ENCODE data around the gene L3MBTL3.
"Not testable (repeated sequence)": the region's sequence is repeated elsewhere in the genome, so short reads cannot be mapped to it uniquely, and the experiment has no call there.

The L3MBTL3 gene

DNA sequence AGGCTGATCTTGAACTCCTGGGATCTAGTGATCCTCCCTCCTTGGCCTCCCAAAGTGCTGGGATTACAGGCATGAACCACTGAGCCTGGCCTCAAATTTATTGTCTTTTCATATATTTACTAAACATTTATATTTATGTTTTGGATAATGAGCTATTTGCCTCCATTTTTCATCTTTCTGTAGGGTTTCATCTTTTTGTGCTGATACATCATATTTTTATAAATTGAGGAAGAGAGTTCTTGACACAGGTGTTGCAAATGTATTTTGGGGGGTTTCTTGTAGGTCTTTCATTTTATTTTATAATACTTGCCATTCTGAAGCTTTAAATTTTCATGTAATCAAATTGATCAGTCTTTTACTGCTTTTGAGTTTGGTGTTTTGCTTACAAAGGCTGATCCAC is 72.4 kb downstream of the L3MBTL3 start:
- no peak for DNase-seq

DNA sequence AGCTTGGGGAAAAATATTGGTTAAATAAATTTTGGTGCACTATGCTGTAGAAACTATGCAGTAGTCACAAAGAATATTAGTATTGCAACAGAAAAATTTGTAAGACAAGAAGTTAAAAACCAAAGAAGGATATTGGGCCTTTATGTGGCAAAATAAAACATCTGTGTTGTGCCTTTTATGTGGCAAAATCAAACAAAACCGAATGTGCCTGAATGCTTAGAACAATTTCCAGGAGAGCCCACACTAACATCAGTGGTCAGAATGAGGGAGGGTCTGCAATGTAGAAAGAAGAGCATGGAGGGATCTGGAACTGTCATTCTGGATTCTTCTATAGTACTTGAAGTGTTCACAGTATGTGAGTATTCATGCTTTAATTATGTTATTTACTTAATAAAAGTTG is 75.2 kb downstream of the L3MBTL3 start:
- DNase-seq = no peak

DNA sequence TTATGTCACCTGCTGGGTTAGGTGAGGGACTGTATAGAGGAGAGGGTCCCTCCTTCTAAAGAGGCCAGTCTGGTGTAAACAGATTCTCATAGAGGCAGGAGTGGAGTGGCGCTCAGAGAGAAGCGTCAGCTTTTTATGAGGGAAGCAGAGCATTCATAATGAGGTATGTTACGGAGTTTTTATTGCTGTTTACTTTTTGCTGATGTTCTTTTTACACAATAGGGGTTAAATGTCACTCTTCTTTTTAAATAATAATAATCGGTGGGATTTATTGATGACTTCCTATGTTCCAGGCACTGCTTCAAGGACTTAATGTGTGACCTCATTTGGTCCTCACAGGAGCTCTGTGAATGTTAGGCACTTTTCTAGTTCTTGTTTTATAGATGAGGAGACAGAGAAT is 79.9 kb downstream of the L3MBTL3 start:
- no peak for DNase-seq

DNA sequence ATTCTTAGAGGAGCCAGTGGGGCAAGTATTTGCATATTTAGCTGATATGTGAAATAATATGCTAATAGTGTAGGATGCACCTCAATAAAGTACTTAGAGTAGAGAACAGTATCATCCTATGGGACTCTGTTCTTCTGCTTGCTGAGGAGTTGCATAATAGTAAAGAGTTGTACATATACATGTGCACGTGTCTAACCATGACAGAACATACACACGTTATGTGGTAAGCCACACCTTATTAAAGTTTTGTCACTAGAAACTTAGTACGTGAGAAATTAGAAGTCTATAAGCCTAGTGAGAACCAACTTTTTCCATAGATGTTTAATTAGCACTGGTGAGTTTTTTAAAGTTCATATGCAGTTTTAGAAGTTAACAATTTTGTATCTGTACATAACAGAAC is 80.7 kb downstream of the L3MBTL3 start:
- DNase-seq = no peak

DNA sequence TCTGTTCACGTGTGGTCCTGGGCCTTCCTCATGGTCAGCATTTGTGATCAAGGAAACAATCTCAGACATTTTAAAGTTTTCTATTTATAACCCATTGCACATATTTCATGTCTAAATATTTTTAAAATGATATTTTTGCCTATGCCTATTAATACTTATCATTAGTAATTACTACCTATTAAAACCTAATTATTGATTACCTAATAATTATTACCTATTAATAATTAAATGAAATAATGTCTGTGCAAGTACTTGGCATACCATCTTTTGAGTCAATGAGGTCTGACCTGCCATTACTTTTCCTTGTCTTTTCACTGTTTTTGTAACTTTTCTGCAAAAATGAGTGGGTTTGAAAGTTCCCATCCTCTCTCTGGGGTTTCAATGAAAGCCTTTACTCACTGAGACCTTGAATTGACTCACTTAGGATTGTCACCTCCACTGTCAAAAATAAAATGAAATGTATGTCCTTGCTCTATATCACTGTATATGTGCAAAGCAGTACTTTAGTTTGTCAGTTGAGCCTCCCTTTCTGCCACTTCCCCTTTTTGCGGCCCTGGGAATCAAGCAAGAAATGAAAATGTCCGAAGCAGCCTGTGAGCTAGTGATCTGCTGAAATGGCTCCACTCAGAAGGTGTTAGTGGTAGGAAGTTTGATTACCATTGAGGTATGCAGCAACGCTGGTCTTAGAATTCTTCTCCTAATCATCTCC is 87.8 kb downstream of the L3MBTL3 start:
- DNase-seq = no peak

DNA sequence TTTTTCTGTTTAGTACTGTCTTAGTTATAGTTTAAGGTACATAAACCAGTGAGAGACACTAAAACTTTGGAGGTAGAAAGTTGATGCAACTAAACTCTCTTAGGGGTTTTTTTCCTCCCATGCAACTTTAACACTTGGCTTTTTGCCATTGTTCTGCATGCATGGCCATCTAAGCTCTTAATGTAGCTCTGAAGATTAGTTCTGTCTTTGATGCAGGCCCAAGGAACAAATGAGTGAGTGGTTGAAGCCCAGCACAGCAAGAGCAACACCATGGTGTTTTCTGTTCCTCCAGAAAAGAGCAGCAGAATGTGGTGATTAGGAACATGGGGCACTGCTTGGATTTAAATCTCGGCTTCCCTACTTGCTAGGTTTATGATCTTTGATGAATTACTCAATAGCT is 89.3 kb downstream of the L3MBTL3 start:
- no peak for DNase-seq

DNA sequence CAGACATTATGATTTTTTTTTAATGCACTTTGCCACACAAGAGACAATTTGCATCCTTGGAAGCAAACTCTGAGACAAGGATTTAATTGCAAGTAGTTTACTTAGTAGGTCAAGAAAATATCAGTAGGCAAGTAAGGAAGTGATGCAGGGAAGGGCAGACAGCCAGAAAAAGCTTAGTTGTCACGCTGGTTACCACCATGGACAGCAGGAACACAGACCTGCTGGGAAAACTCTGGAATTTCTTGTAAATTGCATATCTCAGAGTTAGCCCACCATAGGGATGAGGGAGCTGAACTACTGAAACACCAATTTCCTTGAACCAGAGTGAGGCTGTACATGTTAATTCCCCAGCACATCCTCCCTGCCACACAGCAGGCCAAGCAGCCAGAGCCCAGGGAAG is 92.7 kb downstream of the L3MBTL3 start:
- DNase-seq = no peak

DNA sequence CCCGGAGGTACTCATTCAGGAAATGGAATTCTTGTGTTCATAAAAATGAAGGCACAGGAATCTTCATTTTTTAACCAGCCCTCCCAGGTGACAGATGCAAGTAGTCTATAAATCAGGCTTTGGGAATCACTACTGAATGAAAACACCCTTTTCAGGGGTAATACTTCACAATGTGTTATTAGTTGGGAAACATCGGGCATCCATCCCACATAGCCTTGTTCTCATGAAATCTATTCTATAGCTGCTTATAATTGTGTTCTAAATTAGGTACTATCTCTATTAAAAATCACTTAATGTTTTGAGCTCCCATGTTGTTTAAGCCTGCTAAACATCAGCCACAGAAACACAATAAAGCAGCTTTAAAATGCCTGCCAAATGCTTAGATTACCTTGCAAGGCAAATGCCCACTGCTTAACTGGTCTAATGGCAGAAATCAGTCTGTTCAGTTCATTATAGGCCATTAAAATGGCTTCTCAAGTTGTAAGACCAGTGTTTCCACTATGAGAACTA is 94.9 kb downstream of the L3MBTL3 start:
- DNase-seq = no peak

DNA sequence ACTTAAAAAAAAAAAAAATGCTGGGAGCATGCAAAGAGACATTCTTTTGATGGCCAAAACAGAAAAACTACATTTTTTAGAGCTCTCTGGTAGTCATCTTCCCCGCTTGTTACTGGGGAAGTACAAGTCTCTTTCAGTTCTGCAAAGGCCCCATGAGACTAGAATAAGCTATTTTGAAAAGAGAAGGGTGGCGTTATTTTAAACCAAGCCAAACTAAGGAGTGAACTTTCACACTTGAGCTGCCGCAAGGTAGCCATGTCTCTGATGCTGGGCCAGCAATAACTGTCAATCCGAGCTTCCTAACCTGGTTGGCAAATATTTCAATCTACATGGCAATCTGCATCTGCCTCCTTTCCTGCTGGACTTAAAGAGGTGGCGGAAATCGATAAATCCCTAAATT is 96.7 kb downstream of the L3MBTL3 start:
- DNase-seq = no peak

DNA sequence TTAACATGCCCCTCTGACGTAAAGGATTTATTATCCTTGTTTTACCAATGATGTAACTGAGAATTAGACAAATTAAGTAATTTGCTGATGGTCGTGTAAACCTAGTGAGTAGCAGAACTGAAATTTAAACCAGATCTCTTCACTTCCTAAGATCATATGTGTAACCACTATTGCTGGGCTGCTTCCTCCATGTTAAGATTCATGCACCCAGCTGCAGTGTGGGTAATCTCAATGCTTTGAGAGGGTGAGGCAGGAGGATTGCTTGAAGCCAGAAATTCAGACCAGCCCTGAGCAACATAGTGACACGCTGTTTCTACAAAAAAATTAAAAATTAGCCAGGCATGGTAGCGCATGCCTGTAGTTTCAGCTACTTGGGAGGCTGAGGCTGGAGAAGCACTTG is 97.9 kb downstream of the L3MBTL3 start:
- DNase-seq = no peak

DNA sequence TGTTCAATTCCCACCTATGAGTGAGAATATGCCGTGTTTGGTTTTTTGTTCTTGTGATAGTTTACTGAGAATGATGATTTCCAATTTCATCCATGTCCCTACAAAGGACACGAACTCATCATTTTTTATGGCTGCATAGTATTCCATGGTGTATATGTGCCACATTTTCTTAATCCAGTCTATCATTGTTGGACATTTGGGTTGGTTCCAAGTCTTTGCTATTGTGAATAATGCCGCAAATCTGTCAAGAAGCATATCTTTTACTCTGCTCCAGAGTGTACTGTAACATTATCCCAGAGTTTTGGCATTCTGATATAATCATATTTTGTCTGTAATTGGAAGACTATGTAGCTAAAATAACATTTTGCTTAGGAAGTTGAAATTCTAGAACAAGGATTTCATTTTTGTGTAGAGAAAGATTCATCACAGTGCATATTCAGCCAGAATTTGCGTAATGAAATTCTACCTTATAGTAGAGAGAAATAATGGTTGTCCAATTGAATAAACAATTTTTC is 98.9 kb downstream of the L3MBTL3 start:
- DNase-seq = not testable (repeated sequence)

DNA sequence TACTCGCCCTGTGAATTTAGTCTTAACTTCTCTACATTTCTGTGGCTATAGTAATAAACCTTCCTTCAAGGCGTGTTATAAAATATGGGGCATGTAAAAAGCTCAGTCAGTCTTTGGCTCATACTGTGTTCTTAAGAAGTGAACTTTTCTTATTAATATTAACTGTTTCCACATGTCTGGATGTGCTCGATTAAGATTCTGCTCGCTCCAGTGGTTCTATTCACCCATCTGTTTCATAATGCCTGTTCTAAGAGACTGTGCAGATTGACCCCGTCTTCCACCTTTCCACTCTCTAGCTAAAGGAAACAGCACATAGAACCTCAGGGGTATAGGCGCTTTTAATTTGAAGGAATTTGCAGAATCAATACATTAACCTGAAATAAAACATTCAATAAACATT is 99.9 kb downstream of the L3MBTL3 start:
- no peak for DNase-seq

DNA sequence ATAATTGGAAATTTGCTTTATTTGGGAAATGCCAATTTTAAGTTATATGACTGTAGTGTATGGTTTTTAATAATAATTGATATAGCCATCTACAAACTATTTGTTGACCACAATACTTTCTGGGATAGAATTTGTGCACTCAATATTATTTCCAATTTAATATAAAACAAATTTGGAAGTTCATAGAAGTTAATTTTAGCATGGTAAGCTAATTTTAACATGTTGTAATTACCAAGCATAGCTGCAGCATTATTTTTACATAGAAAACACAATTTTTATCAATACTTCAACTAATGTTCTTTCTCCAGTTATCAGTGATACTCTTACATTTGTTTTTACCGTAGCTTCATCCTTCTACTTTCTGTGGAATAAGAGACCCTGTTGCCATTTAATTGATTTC is 100.8 kb downstream of the L3MBTL3 start:
- no peak for DNase-seq

DNA sequence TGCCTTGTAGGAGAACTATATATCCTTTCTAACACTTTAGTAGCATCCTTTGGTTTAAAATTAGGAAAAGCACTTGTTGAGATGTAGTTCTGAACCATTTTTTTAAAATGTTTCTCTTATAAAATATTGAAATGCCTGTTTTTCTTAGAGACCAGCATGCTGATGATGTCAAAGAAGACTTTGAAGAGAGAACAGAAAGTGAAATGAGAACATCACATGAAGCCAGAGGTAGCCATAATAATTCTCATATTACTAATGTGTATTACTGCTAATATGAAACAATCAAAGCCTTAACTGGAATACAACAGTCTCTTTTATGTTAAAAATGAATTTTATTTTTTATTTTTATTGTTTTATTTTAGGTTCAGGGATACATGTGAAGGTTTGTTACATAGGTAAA is 102.3 kb downstream of the L3MBTL3 start:
- DNase-seq = no peak

DNA sequence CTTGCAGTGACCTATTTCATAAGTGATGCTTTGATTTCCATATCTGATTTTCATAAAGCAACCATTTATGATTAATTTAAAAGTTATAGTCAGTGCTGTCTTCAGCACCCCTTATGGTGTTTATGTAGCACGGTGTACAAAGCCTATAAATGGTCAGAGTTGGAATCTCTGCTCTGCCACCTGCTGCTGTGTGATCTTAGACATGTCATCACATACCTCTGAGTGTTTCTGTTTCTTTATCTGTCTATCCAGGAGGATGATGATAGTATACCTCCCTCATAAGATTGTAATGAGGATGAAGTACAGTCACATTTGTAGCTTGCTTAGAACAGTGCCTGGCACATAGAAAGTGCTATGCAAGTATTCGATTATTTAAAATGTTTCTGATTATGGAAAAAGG is 103.9 kb downstream of the L3MBTL3 start:
- no peak for DNase-seq

DNA sequence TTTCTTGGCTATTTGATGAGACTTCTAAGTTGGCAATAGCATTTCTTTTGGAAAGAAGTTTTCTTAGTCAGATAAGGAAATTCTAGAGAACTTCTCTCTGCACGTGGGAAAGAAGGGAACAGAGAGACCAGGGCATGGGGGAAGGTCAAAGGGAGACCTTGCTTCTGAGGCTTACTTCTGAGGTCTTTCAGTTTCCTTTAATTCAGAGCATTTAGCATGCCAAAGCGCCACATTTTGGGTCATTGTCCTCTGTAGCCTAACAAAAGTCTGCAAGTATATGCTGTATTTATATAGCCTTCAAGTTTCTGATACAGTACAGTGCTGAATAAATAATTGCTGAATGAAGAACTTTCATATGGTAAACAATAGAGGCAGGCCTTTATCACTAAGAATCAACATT is 108.8 kb downstream of the L3MBTL3 start:
- DNase-seq = no peak

DNA sequence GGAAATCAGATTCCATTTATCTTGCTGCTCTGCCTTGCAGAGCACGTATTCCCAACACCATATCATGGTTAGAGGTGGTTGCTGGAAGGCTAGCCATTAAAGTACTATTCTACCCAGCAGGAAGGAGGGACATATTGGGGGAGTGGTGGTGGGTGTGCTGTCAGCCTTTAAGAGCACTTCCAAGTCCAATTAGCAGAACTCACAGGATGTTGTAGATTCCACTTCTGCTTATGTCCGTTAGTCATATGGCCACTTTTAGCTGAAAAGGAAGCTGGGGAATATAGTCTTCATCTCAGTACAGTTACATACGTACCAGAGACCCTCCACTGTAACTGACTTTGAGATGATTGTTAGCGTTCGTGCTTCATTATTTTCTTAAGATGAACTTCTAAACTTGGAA is 109.9 kb downstream of the L3MBTL3 start:
- DNase-seq = no peak

DNA sequence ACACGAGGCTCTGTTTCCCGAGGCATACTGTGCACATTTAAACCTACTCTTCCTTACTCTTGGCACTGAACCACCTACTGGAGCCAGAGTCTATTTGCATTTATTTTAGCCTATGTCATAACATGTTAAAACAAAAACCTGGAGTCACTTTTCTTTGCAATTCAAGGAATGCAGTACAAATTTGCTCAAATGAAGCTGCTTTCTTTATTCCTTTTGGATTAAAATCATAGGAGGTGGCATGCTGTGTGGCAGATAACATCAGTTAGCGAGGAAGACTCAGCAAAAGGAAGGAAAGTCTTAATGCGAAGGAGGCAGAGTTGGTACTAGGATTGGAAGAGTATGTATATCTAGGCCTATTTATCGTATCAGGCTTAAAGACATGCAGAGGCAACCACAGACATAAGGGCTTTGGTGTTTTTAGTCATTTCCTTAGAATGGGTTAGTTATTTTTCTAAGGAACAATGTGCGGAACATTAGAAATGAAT is 111.4 kb downstream of the L3MBTL3 start:
- DNase-seq = no peak

DNA sequence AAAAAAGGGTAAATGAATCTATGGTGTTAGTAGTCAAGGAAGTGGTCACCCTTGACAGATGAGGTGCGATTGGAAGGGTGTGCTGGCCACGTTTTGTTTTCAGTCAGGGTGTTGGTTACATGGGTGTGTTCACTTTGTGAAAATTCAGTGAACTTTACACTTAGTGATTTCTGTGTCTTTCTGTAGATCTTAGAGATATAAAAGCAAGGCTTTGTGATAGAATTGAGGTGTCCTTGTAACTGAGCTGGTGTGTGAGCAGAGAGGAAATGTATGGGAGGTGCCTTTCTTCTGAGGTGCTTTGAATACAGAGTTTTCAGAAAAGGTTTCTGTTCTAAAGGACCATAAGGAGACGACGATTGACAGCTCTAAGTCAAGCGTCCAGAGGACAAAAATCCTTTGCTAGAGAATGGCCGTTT is 113.9 kb downstream of the L3MBTL3 start:
- DNase-seq = peak; percentile 53

DNA sequence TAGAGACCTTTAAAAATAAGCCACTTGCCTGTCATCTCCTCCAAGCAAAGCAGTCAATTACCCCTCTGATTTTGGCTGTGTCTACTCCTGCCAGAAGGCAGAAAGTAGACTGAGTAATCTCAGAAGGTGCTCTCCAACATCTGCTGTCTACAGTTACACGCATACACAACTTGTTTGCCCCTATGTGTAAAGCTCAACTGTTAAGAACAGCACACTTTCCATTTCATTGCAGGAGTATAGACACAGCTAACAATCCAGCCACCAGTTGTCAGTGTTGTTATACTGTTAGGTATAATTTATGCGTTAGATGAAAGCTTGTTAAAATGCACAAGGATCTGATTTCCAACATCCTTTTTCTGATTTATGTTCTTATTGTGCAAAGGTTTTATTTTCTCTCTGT is 116.2 kb downstream of the L3MBTL3 start:
- no peak for DNase-seq

DNA sequence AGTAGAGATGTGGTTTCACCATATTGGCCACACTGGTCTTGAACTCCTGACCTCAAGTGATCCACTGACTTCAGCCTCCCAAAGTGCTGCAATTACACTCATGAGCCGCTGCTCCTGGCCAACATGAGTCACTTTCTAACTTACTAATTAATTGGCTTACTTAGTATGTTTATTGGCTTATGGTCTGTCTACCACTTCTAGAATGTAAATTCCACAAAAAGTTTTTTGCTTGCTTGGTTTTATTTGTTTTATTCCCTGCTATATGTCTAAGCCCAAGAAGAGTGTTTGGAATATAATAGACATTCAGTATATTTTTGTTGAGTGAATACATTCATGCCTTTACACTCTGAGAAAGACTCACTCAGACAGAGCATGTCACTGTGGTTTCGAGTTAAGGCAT is 118.4 kb downstream of the L3MBTL3 start:
- no peak for DNase-seq

DNA sequence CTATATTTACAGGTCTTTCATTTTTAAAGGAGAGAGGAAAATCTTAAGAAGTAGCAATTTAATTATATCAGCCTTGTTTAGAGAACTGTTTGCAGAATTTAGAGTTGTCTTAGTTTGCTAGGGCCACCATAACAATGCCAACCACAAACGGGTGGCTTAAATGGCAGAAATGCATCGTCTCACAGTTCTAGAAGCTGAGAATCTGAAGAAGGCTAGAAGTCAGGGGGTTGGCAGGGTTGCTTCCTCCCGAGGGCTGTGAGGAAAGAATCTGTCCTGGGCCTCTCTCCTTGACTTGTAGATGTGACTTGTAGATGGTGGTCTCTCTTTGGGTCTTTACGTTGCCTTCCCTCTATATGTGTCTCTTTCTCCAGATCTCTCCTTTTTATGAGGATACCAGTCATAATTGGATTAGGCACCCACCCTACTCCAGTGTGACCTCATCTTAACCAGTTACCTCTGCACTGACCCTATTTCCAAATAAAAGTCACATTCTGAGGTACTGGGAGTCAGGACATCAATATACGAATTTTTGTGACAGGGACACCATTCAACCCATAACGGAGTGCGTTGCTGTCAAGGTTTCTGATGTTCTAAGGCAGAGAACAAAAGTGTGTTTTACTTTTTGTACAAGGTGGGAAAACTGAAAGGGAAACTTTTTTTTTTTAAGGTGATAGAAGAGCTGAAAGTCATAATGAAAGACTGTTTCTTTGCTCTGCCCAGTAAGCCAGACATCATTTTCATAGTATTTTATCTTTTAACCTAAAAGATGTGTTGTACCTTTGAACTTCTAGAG is 119.9 kb downstream of the L3MBTL3 start:
- no peak for DNase-seq

DNA sequence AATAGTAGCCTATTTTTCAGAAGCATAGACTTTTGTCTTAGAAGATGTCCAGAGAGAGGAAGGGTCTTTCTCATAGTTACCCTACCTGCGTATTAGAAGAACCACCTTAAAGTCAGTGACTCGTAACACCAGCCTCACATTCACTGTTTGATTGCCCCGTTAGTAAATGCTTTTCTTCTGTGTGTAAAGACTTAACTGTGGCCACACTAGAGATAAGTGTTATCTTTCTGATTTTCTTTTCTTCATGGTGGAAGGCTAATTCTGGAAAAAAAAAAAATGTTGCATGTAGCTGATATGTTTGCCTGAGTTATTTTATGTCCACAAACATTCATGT is 120.5 kb downstream of the L3MBTL3 start:
- no peak for DNase-seq

DNA sequence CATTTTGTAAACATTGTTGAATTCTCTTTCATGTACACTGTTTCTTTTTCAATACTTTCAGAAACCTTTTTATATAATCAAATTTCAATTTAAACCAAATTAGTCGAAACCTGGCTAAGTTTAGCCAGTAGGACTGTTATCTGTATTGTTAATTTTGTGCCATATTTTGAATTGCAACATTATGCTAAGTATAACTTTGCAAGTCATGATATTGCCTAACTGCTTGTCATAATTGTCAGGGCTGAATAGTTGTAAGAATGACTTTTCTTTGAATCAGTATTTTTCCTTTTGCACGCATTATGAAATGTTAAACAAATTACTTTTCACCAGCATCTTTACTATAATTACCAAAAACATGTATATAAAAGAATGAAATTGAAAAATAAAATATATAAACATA is 121.7 kb downstream of the L3MBTL3 start:
- DNase-seq = no peak

Measured in activated gamma-delta T cell treated with Interleukin-2 at 50 U/mL for 16 hours (primary cell).